Measurements from ENCODE around the gene SLCO6A1.

DNA sequence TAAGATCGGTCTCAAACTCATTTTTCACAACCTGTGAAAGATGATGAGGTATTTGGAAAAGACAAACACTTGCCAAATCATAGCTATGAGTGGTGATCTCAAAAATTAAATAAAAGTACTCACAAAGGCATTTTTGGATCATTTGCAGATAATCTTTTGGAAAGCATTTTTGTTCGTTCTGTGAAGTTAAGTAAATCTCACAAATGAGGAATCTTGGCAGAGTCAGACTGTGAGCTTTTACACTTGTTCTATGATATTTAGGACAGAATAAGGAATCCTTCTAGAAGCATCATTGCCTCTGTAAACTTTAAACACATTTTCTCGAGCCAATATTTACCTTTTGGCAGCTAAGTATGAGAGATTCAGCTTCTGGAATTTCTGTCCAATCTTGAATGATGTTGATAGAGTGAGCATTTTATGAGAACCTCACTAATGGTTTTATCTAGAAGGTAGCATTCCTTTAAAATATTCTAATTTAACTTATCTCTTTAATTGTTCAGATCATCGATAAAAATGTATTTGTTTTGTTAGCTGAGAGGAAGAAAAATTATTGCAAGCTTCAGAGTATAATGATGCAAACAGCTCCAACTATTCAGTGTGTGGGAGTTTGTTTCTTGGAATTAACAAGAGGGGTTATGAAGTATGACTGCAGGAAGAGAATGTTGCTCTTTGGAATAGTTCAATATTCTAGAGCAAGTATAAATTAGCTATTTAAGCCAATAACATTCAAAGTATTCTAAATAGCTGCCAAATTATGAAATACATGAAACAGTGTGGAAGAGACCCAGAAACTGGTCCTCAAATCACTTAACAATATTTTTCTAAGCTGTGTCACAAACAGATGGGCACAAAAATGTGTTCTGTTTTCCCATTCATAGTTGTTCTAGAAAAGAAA is 48.6 kb upstream of the SLCO6A1 start:
- TF ChIP-seq EP300 (IDR thresholded peaks at IDR 0.05; ENCODE audit: borderline replicate concordance) (no peak), MAX (IDR thresholded peaks at IDR 0.05) (no peak), USF1 (IDR thresholded peaks at IDR 0.05) (no peak), TAF1 (IDR thresholded peaks at IDR 0.05; ENCODE audit: low read depth) (no peak), FOXM1 (IDR thresholded peaks at IDR 0.05; ENCODE audit: borderline replicate concordance, low read depth) (no peak), TCF12 (IDR thresholded peaks at IDR 0.05; ENCODE audit: low read depth) (no peak), REST (IDR thresholded peaks at IDR 0.05; ENCODE audit: low read depth) (no peak), CREB1 (IDR thresholded peaks at IDR 0.05; ENCODE audit: low read depth) (no peak), YY1 (IDR thresholded peaks at IDR 0.05; ENCODE audit: low read depth) (no peak)
